Measurements from ENCODE around the gene ANAPC2.

DNA sequence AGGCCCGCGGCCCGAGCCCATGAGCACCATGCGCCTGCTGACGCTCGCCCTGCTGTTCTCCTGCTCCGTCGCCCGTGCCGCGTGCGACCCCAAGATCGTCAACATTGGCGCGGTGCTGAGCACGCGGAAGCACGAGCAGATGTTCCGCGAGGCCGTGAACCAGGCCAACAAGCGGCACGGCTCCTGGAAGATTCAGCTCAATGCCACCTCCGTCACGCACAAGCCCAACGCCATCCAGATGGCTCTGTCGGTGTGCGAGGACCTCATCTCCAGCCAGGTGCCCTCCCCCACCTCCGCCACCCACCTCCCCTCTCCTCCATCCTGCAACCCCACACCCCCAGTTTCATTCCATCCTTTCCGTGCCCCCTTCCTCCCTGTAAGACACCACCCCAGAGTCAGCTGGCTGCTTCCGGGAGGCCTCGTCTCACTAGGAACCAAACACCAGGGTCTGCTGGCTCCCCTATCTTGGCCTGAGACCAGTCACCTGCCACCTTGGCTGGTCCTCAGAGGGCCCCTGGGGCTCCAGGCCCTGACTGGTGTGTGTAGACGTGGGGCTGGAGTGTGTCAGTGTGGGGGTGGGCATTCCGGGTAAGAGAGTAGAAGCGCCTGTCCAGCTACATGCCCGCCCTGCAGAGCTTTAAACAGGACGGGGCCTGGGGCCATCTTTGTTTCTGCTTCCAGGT, 48.8 kb downstream of the ANAPC2 start:
- TF ChIP-seq, protein P1, sequence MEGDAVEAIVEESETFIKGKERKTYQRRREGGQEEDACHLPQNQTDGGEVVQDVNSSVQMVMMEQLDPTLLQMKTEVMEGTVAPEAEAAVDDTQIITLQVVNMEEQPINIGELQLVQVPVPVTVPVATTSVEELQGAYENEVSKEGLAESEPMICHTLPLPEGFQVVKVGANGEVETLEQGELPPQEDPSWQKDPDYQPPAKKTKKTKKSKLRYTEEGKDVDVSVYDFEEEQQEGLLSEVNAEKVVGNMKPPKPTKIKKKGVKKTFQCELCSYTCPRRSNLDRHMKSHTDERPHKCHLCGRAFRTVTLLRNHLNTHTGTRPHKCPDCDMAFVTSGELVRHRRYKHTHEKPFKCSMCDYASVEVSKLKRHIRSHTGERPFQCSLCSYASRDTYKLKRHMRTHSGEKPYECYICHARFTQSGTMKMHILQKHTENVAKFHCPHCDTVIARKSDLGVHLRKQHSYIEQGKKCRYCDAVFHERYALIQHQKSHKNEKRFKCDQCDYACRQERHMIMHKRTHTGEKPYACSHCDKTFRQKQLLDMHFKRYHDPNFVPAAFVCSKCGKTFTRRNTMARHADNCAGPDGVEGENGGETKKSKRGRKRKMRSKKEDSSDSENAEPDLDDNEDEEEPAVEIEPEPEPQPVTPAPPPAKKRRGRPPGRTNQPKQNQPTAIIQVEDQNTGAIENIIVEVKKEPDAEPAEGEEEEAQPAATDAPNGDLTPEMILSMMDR (IDR thresholded peaks at IDR 0.05) = no peak
- TF ChIP-seq EP300 (IDR thresholded peaks at IDR 0.05) = no peak

Data from suprapubic skin (tissue), 3 donors.